HepG2 (cell line): ENCODE measurements around the gene KCNA3.

ENCODE experiments used
- ARNT ChIP-seq: fragments of 450-650 bp; IDR thresholded peaks from 2 replicates; pipeline ENCODE4 v1.6.1; 2017
- EP300 ChIP-seq, 3 experiments: sonication (generic) in 1 of 3; formaldehyde crosslinking in 1 of 3; IDR thresholded peaks; 2 replicates each; pipeline versions ENCODE4 v1.5.1 to v1.6.1; 2011 to 2020; ENCODE audit warnings: low read depth in 2 of 3, low read length in 2 of 3, borderline replicate concordance in 1 of 3, improper control_type of control experiment in 1 of 3, mild to moderate bottlenecking in 1 of 3, missing genetic modification reagents in 1 of 3, moderate library complexity in 1 of 3
- HCFC1 ChIP-seq: fragments of 150-350 bp; IDR thresholded peaks from 2 replicates; pipeline ENCODE4 v1.6.1; 2014; ENCODE audit warnings: low read depth, low read length
- HIC2 ChIP-seq: sonication (generic); formaldehyde crosslinking; IDR thresholded peaks from 2 replicates; pipeline ENCODE4 v1.9.0; 2022; ENCODE audit warnings: low read depth, missing genetic modification reagents
- MAX ChIP-seq: IDR thresholded peaks from 2 replicates; pipeline ENCODE4 v1.6.1; 2012; ENCODE audit warnings: inconsistent platforms
- POLR2AphosphoS5 ChIP-seq: IDR thresholded peaks from 2 replicates; pipeline ENCODE4 v1.6.1; 2012; ENCODE audit warnings: low read depth, low read length
- SMC3 ChIP-seq: IDR thresholded peaks from 2 replicates; pipeline ENCODE4 v1.6.1; 2011; ENCODE audit warnings: low read length, improper control_type of control experiment
- TFE3 ChIP-seq: IDR thresholded peaks from 2 replicates; pipeline ENCODE4 v1.6.1; 2016
- TIGD3 ChIP-seq: sonication (generic); formaldehyde crosslinking; IDR thresholded peaks from 2 replicates; pipeline ENCODE4 v1.5.1; 2020; ENCODE audit warnings: mild to moderate bottlenecking, missing genetic modification reagents, borderline replicate concordance
- YY1 ChIP-seq: IDR thresholded peaks from 2 replicates; pipeline ENCODE4 v1.6.1; 2011; ENCODE audit warnings: low read length, low read depth, moderate library complexity, mild to moderate bottlenecking; ENCODE audit not compliant: insufficient read depth, insufficient replicate concordance
- ZNF10 ChIP-seq: sonication (generic); formaldehyde crosslinking; IDR thresholded peaks from 2 replicates; pipeline ENCODE4 v1.4.0; 2020; ENCODE audit warnings: mild to moderate bottlenecking, low read depth, missing genetic modification reagents, borderline replicate concordance
- ZNF281 ChIP-seq: sonication (generic); formaldehyde crosslinking; IDR thresholded peaks from 2 replicates; pipeline ENCODE4 v1.4.0; 2020; ENCODE audit warnings: missing genetic modification reagents, borderline replicate concordance
- ZNF605 ChIP-seq: sonication (generic); formaldehyde crosslinking; IDR thresholded peaks from 2 replicates; pipeline ENCODE4 v1.8.0; 2022; ENCODE audit warnings: mild to moderate bottlenecking, missing genetic modification reagents

- TF ChIP-seq ARNT (no peak), HCFC1 (no peak), ZNF281 (CRISPR knock-in tag) (no peak), HIC2 (no peak), TIGD3 (CRISPR knock-in tag) (no peak), ZNF605 (CRISPR knock-in tag) (no peak), YY1 (no peak), POLR2AphosphoS5 (no peak), MAX (no peak), EP300 (IDR thresholded peaks at IDR 0.05; ENCODE audit: low read depth in 2 of 2, low read length in 2 of 2) (no peak), EP300 (CRISPR knock-in tag; IDR thresholded peaks at IDR 0.05; ENCODE audit: borderline replicate concordance) (no peak), ZNF10 (no peak), TFE3 (CRISPR knock-in tag) (no peak), SMC3 (no peak)
Measured at GRCh38 chr1:110637475-110637874, 37.3 kb downstream of the KCNA3 start.
